GM03348 (cell line): ENCODE measurements around the gene LRP5.

Source experiments
- DNase-seq: peaks from one replicate; pipeline ENCODE4 v3.0.0; 2012; ENCODE audit warnings: low spot score

The LRP5 gene

GRCh38 chr11:68309621-68310185 is 2.7 kb upstream of the LRP5 start:
- DNase-seq: no peak

- DNase-seq: no peak
Measured at GRCh38 chr11:68311160-68312116, 953 bp upstream of the LRP5 start.

GRCh38 chr11:68312780-68313573 is 586 bp downstream of the LRP5 start:
- peak; percentile 64 for DNase-seq

GRCh38 chr11:68313574-68314202 is 1.3 kb downstream of the LRP5 start:
- DNase-seq: no peak

GRCh38 chr11:68314203-68315170 is 2.1 kb downstream of the LRP5 start:
- no peak for DNase-seq

- no peak for DNase-seq
Measured at GRCh38 chr11:68315171-68315920, 3.0 kb downstream of the LRP5 start.

- no peak for DNase-seq
Measured at GRCh38 chr11:68317147-68317785, 4.9 kb downstream of the LRP5 start.

- no peak for DNase-seq
Measured at GRCh38 chr11:68321293-68322051, 9.1 kb downstream of the LRP5 start.

GRCh38 chr11:68322052-68322430 is 9.7 kb downstream of the LRP5 start:
- no peak for DNase-seq

- no peak for DNase-seq
Measured at GRCh38 chr11:68324241-68324640, 11.8 kb downstream of the LRP5 start.

GRCh38 chr11:68324695-68325094 is 12.3 kb downstream of the LRP5 start:
- DNase-seq: no peak

GRCh38 chr11:68325183-68325906 is 13.0 kb downstream of the LRP5 start:
- DNase-seq: no peak

GRCh38 chr11:68325907-68326220 is 13.5 kb downstream of the LRP5 start:
- no peak for DNase-seq

GRCh38 chr11:68326334-68327215 is 14.2 kb downstream of the LRP5 start:
- no peak for DNase-seq

- no peak for DNase-seq
Measured at GRCh38 chr11:68327586-68328370, 15.4 kb downstream of the LRP5 start.

- DNase-seq: no peak
Measured at GRCh38 chr11:68328374-68329091, 16.1 kb downstream of the LRP5 start.
